ENCODE data around the gene KCNQ1. TPM values are rescaled to one million over a fixed set of nuclear protein-coding genes. Genes with fewer than 3 reads are reported as not detected.

Gene KCNQ1
- total and polyA plus RNA-seq, 9 of the 15 experiments (the other 6 are each of a cell fraction or from before 2014, with no cell fraction given) = 0.44 TPM; not detected in 8

GRCh38 chr11:2400762-2401435 is 43.9 kb upstream of the KCNQ1 start:
- in situ Hi-C loops (cut with MboI) = no loop called here
- POLR2A ChIA-PET = interaction anchor here (0.6 to 2.3 kb wide), 9 partner anchors 11 to 366 kb away, joined by 3 to 11 read pairs (median 4); partner anchors contain the start of gene CD81
- TF ChIP-seq CBX5 (IDR thresholded peaks at IDR 0.05; ENCODE audit: borderline replicate concordance, low read depth) = no peak
- TF ChIP-seq TRIM28 (IDR thresholded peaks at IDR 0.05) = no peak
- TF ChIP-seq ZEB2 (IDR thresholded peaks at IDR 0.05) = no peak
- no peak for TF ChIP-seq HEY1 (CRISPR knock-in tag; IDR thresholded peaks at IDR 0.05; ENCODE audit: borderline replicate concordance)
- TF ChIP-seq PHF8 (IDR thresholded peaks at IDR 0.05; ENCODE audit: borderline replicate concordance, low read length) = peak; percentile 75; the same call in 1 of the 2 replicates
- TF ChIP-seq PYGO2 (tag; IDR thresholded peaks at IDR 0.05) = no peak
- TF ChIP-seq RFX1 (IDR thresholded peaks at IDR 0.05) = no peak
- TF ChIP-seq SRSF7 (optimal IDR thresholded peaks at IDR 0.05; ENCODE audit: low read depth, low read length) = no peak
- no peak for TF ChIP-seq ZNF449 (CRISPR knock-in tag; IDR thresholded peaks at IDR 0.05)
- TF ChIP-seq YY1 (IDR thresholded peaks at IDR 0.05; ENCODE audit: borderline replicate concordance in 1 of 3, control insufficient read depth in 1 of 3, extremely low read depth in 1 of 3, insufficient read depth in 3 of 3, insufficient read length in 1 of 3, insufficient replicate concordance in 2 of 3, low read depth in 1 of 3, low read length in 2 of 3) = peak in 2 of 3 experiments; percentile 33 to 91
- TF ChIP-seq PHB (CRISPR knock-in tag; IDR thresholded peaks at IDR 0.05) = 0 out of 2 replicates have a peak, but pooled peaks have one; percentile 34
- 0 out of 2 replicates have a peak, but pooled peaks have one; percentile 33 for TF ChIP-seq TAF7 (tag; IDR thresholded peaks at IDR 0.05)
- TF ChIP-seq MBD2 (IDR thresholded peaks at IDR 0.05; ENCODE audit: borderline replicate concordance, low read depth) = no peak
- TF ChIP-seq ZNF232 (CRISPR knock-in tag; IDR thresholded peaks at IDR 0.05) = 0 out of 2 replicates have a peak, but pooled peaks have one; percentile 43
- no peak for TF ChIP-seq ZBTB12 (CRISPR knock-in tag; IDR thresholded peaks at IDR 0.05)
- TF ChIP-seq HCFC1 (IDR thresholded peaks at IDR 0.05; ENCODE audit: low read depth, low read length) = no peak
- TF ChIP-seq ZFP1 (CRISPR knock-in tag; IDR thresholded peaks at IDR 0.05) = no peak
- TF ChIP-seq DMBX1 (CRISPR knock-in tag; IDR thresholded peaks at IDR 0.05; ENCODE audit: borderline replicate concordance) = no peak

More at GRCh38 chr11:2400762-2401435, 43.9 kb upstream of the KCNQ1 start:
- TSS peak; percentile 69 for BruUV-seq (replicated peaks)
- Histone ChIP-seq H3K9ac (ENCODE audit: insufficient read depth in 1 of 2, low read depth in 2 of 2, low read length in 2 of 2) (peak overlapping the region; percentile 94 to 95), H3K27me3 (ENCODE audit: control insufficient read depth in 2 of 2, insufficient read depth in 2 of 2, low read length in 2 of 2) (no peaks in the 10 kb centered on the region), H3K4me1 (replicated peaks in 1 of 2; ENCODE audit: control insufficient read depth in 2 of 2, insufficient read depth in 2 of 2, low read length in 2 of 2) (peaks cover 12 to 72% of the 10 kb centered on the region in 2 experiments; a peak in 4 of 5 replicates), H2AFZ (ENCODE audit: low read depth, low read length) (peak overlapping the region; percentile 72; the same call in 1 of the 2 replicates), H3K9me3 (replicated peaks; ENCODE audit: control insufficient read depth, insufficient read depth, low read depth, low read length) (no peaks in the 10 kb centered on the region), H3K36me3 (ENCODE audit: control insufficient read depth, insufficient read depth, low read length) (peaks cover 44% of the 10 kb centered on the region; the same call in 1 of the 3 replicates), H3K79me2 (ENCODE audit: control insufficient read depth, insufficient read depth, low read length) (peaks cover 28% of the 10 kb centered on the region), H3K9me1 (ENCODE audit: control insufficient read depth, insufficient read depth, low read length) (no peaks in the 10 kb centered on the region), H4K20me1 (replicated peaks; ENCODE audit: control insufficient read depth, insufficient read depth, low read length) (no peaks in the 10 kb centered on the region), H3K4me2 (ENCODE audit: insufficient read depth, low read length) (peak overlapping the region; percentile 95), H3K27ac (ENCODE audit: extremely low read depth, low read depth, low read length) (peak overlapping the region; percentile 77), H3K4me3 (peak overlapping the region; percentile 87)
- no peak for FAIRE-seq
- intact Hi-C loops (cut with micrococcal nuclease) = loop anchor here (1.0 to 5.0 kb wide), 2 partner anchors 19 to 94 kb away; no protein-coding TSS in a partner anchor
- no peak for DNase-seq (ENCODE audit: extremely low read depth in 1 of 4, low spot score in 3 of 4)
- CTCF ChIA-PET (ENCODE audit: low intra/inter-chr PET ratio) = interaction anchor here (0.6 to 1.6 kb wide), 3 partner anchors 20 to 491 kb away, joined by 3 to 5 read pairs (median 3); no protein-coding TSS in a partner anchor
- ATAC-seq = no peak
- under 1% methylated on average over 48 of the region's 55 CpGs for WGBS (ENCODE audit: insufficient coverage, low coverage, missing lambda C conversion rate)
